Measurements from ENCODE around the gene BCL7A. TPM values are rescaled to one million over a fixed set of nuclear protein-coding genes. Genes with fewer than 3 reads are reported as not detected.

Gene BCL7A
- total and polyA plus RNA-seq, 4 donors: 3.5 to 8.3 (median 4.9) TPM

GRCh38 chr12:122005252-122005776, 16.4 kb upstream of the BCL7A start:
- Histone ChIP-seq H3K27ac (ENCODE audit: low read depth in 1 of 2, low read length in 2 of 2) (no peak overlapping the region), H3K9me3 (ENCODE audit: control insufficient read depth in 4 of 4, low read length in 3 of 4) (no peaks in the 10 kb centered on the region), H3K4me3 (ENCODE audit: low read depth in 1 of 3, low read length in 3 of 3) (no peak overlapping the region), H3K9ac (ENCODE audit: low read depth in 1 of 2, low read length in 2 of 2) (no peak overlapping the region), H3K4me1 (ENCODE audit: control insufficient read depth in 4 of 4, insufficient read depth in 4 of 4, low read length in 3 of 4) (no peaks in the 10 kb centered on the region), H3K36me3 (ENCODE audit: control insufficient read depth in 4 of 4, insufficient read depth in 3 of 4, low read depth in 1 of 4, low read length in 3 of 4) (no peaks in the 10 kb centered on the region), H3K27me3 (ENCODE audit: control insufficient read depth in 4 of 4, insufficient read depth in 4 of 4, low read length in 3 of 4) (no peaks in the 10 kb centered on the region)
- WGBS: 87% methylated on average over 11 of the region's 11 CpGs
- TF ChIP-seq GABPA (IDR thresholded peaks at IDR 0.05 in 1 of 2, conservative IDR thresholded peaks at IDR 0.05 in 1 of 2): no peak
- no peak for DNase-seq (ENCODE audit: low spot score)

- 91% methylated on average over 24 of the region's 24 CpGs for WGBS
Observed at GRCh38 chr12:122006186-122006926, 15.3 kb upstream of the BCL7A start.

More at GRCh38 chr12:122006186-122006926, 15.3 kb upstream of the BCL7A start:
- no peak overlapping the region for H3K4me3 ChIP-seq (ENCODE audit: low read depth in 1 of 3, low read length in 3 of 3)
- no peaks in the 10 kb centered on the region for H3K4me1 ChIP-seq (ENCODE audit: control insufficient read depth in 4 of 4, insufficient read depth in 4 of 4, low read length in 3 of 4)
- no peak overlapping the region for H3K9ac ChIP-seq (ENCODE audit: low read depth in 1 of 2, low read length in 2 of 2)
- DNase-seq (ENCODE audit: low spot score): no peak
- H3K27ac ChIP-seq (ENCODE audit: low read depth in 1 of 2, low read length in 2 of 2): no peak overlapping the region
- H3K36me3 ChIP-seq (ENCODE audit: control insufficient read depth in 4 of 4, insufficient read depth in 3 of 4, low read depth in 1 of 4, low read length in 3 of 4): no peaks in the 10 kb centered on the region
- no peaks in the 10 kb centered on the region for H3K9me3 ChIP-seq (ENCODE audit: control insufficient read depth in 4 of 4, low read length in 3 of 4)
- TF ChIP-seq REST (IDR thresholded peaks at IDR 0.05): no peak
- TF ChIP-seq YY1 (IDR thresholded peaks at IDR 0.05): no peak
- no peak for TF ChIP-seq ZBTB33 (IDR thresholded peaks at IDR 0.05)
- TF ChIP-seq CTCF (IDR thresholded peaks at IDR 0.05; ENCODE audit: low read depth, low read length, missing input control): no peak
- no peak for TF ChIP-seq RXRA (IDR thresholded peaks at IDR 0.05)
- TF ChIP-seq TAF1 (conservative IDR thresholded peaks at IDR 0.05): no peak
- TF ChIP-seq RAD21 (IDR thresholded peaks at IDR 0.05): no peak
- no peak for TF ChIP-seq EGR1 (IDR thresholded peaks at IDR 0.05; ENCODE audit: low read depth in 2 of 2)
- no peak for TF ChIP-seq FOXA2 (IDR thresholded peaks at IDR 0.05)
- TF ChIP-seq HNF4G (IDR thresholded peaks at IDR 0.05): no peak
- TF ChIP-seq FOXA1 (IDR thresholded peaks at IDR 0.05): no peak
- no peak for TF ChIP-seq GABPA (IDR thresholded peaks at IDR 0.05 in 1 of 2, conservative IDR thresholded peaks at IDR 0.05 in 1 of 2)
- no peak for TF ChIP-seq SP1 (IDR thresholded peaks at IDR 0.05)
- H3K27me3 ChIP-seq (ENCODE audit: control insufficient read depth in 4 of 4, insufficient read depth in 4 of 4, low read length in 3 of 4): no peaks in the 10 kb centered on the region
